Keratinocyte (primary cell): ENCODE results near the gene DPAGT1. TPM values are rescaled to one million over a fixed set of nuclear protein-coding genes. Genes with fewer than 3 reads are reported as not detected.

Source experiments
- DNase-seq: peaks from one replicate; pipeline ENCODE4 v3.0.0-alpha.2; 2011; ENCODE audit warnings: low read depth, missing footprints, low spot score
- FAIRE-seq: peaks from 2 replicates; lab custom pipeline; 2011; peaks lifted over from hg19 to GRCh38; lab: Jason Lieb, UNC
- H2AFZ ChIP-seq: 2 replicates; pipeline ENCODE4 v1.6.0; 2012; ENCODE audit warnings: low read length, control low read depth, inconsistent platforms; ENCODE audit not compliant: control insufficient read depth
- H3K27ac ChIP-seq: 2 replicates; pipeline ENCODE4 v1.5.1; 2011; ENCODE audit warnings: low read length; ENCODE audit not compliant: control insufficient read depth, insufficient read depth
- H3K27me3 ChIP-seq: 3 replicates; pipeline ENCODE4 v1.6.0; 2011; ENCODE audit warnings: low read length; ENCODE audit not compliant: control insufficient read depth, insufficient read depth; ENCODE audit errors: extremely low read depth
- H3K36me3 ChIP-seq, 2 experiments: 2 replicates in 1 of 2; 3 replicates in 1 of 2; pipeline ENCODE4 v1.5.1; 2011; ENCODE audit warnings: low read length in 2 of 2, mild to moderate bottlenecking in 1 of 2; ENCODE audit not compliant: control insufficient read depth in 2 of 2, insufficient read depth in 2 of 2; ENCODE audit errors: extremely low read depth in 1 of 2
- H3K4me1 ChIP-seq: 3 replicates; pipeline ENCODE4 v1.5.1; 2011; ENCODE audit warnings: low read length; ENCODE audit not compliant: control insufficient read depth, insufficient read depth; ENCODE audit errors: extremely low read depth
- H3K4me2 ChIP-seq: 3 replicates; pipeline ENCODE4 v1.6.0; 2011; ENCODE audit warnings: low read depth, low read length; ENCODE audit not compliant: control insufficient read depth, insufficient read depth; ENCODE audit errors: extremely low read depth
- H3K4me3 ChIP-seq, 3 experiments: fragments of 200-600 bp in 1 of 3; sonication (generic) in 1 of 3; 2 replicates in 2 of 3; 3 replicates in 1 of 3; pipeline ENCODE4 v1.5.1; 2011 to 2016; ENCODE audit warnings: low read length in 3 of 3, mild to moderate bottlenecking in 3 of 3, control low read depth in 2 of 3, inconsistent platforms in 1 of 3, low read depth in 1 of 3, mixed read lengths in 1 of 3, mixed run types in 1 of 3, moderate library complexity in 1 of 3; ENCODE audit not compliant: control insufficient read depth in 2 of 3, insufficient read depth in 2 of 3; ENCODE audit errors: extremely low read depth in 1 of 3
- H3K79me2 ChIP-seq: 2 replicates; pipeline ENCODE4 v1.6.0; 2012; ENCODE audit warnings: low read length; ENCODE audit not compliant: control insufficient read depth, insufficient read depth
- H3K9ac ChIP-seq: 3 replicates; pipeline ENCODE4 v1.6.0; 2011; ENCODE audit warnings: low read length; ENCODE audit not compliant: control insufficient read depth, insufficient read depth; ENCODE audit errors: extremely low read depth
- H3K9me1 ChIP-seq: 3 replicates; pipeline ENCODE4 v1.6.0; 2011; ENCODE audit warnings: low read length; ENCODE audit not compliant: control insufficient read depth, insufficient read depth; ENCODE audit errors: extremely low read depth
- H3K9me3 ChIP-seq: 2 replicates; pipeline ENCODE4 v1.5.1; 2012; ENCODE audit warnings: low read depth, low read length; ENCODE audit not compliant: control insufficient read depth
- H4K20me1 ChIP-seq: 3 replicates; pipeline ENCODE4 v1.6.0; 2011; ENCODE audit warnings: low read length; ENCODE audit not compliant: control insufficient read depth, insufficient read depth; ENCODE audit errors: extremely low read depth
- EZH2 ChIP-seq: IDR thresholded peaks from one replicate; pipeline ENCODE4 v1.6.1; 2012; ENCODE audit warnings: inconsistent platforms, mild to moderate bottlenecking, low read length, moderate library complexity
- dilution Hi-C: fragments of 300-500 bp; cut with MboI; formaldehyde crosslinking; loops from one replicate; pipeline ENCODE4 v1.7.0; 2020; ENCODE audit warnings: low sequenced_read_pairs; ENCODE audit not compliant: extremely low pct_ligation_motif_present
- polyA plus RNA-seq, 5 experiments: library from polyadenylated mRNA; depleted of rRNA in 3 of 5; stranded (reverse) in 3 of 5; stranded (forward) in 1 of 5; unstranded in 1 of 5; fragments of >200 nt; gene quantifications; 1 replicate in 1 of 5; 2 replicates in 3 of 5; 3 replicates in 1 of 5; pipeline versions ENCODE4 v1.2.1 to v1.2.3, GENCODE V29; 2011 to 2012; ENCODE audit warnings: missing spikeins in 2 of 5, low read depth in 1 of 5, low replicate concordance in 1 of 5
- TF ChIP-seq, protein P1 (sequence below), 3 experiments: IDR thresholded peaks in 1 of 3; conservative IDR thresholded peaks in 1 of 3; optimal IDR thresholded peaks in 1 of 3; 2 replicates in 2 of 3; 3 replicates in 1 of 3; pipeline versions ENCODE3 to v1.5.1; 2011; ENCODE audit warnings: low read length in 3 of 3, mild to moderate bottlenecking in 3 of 3, moderate library complexity in 2 of 3, control low read depth in 1 of 3, inconsistent platforms in 1 of 3; ENCODE audit not compliant: insufficient read depth in 2 of 3; ENCODE audit errors: extremely low read depth in 1 of 3

The DPAGT1 gene
- polyA plus RNA-seq, 1 donor (not counting 4 experiments of a cell fraction or from before 2014, with no cell fraction given), result 59.7 TPM

DNA sequence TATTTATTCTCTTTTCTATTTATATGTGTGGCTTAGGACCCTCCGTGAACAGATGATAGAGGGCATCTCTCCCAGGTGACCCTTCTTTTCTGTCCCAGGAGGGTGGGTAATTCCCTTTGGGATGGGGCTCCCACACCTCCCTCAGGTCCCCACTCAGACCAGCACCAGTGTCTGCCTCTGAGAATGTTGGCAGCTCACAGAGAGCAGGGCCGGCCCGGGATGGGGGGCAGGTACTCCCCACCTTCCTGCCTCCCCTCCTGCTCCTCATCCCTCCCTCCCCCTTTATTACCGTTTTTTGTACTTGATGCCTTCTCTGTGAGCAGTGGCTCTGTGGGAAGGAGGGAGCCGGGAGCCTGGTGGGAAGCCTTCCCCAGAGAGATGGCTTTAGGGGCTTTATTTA lies 14.9 kb upstream of the DPAGT1 start:
- H3K4me3 ChIP-seq, result no peak overlapping the region
- H3K27me3 ChIP-seq, result no peaks in the 10 kb centered on the region
- TF ChIP-seq EZH2, result no peak
- TF ChIP-seq, protein P1, sequence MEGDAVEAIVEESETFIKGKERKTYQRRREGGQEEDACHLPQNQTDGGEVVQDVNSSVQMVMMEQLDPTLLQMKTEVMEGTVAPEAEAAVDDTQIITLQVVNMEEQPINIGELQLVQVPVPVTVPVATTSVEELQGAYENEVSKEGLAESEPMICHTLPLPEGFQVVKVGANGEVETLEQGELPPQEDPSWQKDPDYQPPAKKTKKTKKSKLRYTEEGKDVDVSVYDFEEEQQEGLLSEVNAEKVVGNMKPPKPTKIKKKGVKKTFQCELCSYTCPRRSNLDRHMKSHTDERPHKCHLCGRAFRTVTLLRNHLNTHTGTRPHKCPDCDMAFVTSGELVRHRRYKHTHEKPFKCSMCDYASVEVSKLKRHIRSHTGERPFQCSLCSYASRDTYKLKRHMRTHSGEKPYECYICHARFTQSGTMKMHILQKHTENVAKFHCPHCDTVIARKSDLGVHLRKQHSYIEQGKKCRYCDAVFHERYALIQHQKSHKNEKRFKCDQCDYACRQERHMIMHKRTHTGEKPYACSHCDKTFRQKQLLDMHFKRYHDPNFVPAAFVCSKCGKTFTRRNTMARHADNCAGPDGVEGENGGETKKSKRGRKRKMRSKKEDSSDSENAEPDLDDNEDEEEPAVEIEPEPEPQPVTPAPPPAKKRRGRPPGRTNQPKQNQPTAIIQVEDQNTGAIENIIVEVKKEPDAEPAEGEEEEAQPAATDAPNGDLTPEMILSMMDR (optimal IDR thresholded peaks at IDR 0.05 in 1 of 3, IDR thresholded peaks at IDR 0.05 in 1 of 3, conservative IDR thresholded peaks at IDR 0.05 in 1 of 3; ENCODE audit: extremely low read depth in 1 of 3, insufficient read depth in 2 of 3, low read length in 3 of 3), result no peak
- dilution Hi-C loops, result no loop called here
- H3K9me1 ChIP-seq, result no peaks in the 10 kb centered on the region
- H3K27ac ChIP-seq, result no peak overlapping the region
- H4K20me1 ChIP-seq, result no peaks in the 10 kb centered on the region
- no peaks in the 10 kb centered on the region for H3K9me3 ChIP-seq
- no peak for FAIRE-seq
- H3K9ac ChIP-seq, result no peak overlapping the region
- peaks cover 7 to 13% of the 10 kb centered on the region in 2 experiments for H3K36me3 ChIP-seq
- no peak overlapping the region for H2AFZ ChIP-seq
- peaks cover 2% of the 10 kb centered on the region for H3K79me2 ChIP-seq
- DNase-seq, result no peak
- peaks cover 12% of the 10 kb centered on the region for H3K4me1 ChIP-seq
- H3K4me2 ChIP-seq, result no peak overlapping the region

DNA sequence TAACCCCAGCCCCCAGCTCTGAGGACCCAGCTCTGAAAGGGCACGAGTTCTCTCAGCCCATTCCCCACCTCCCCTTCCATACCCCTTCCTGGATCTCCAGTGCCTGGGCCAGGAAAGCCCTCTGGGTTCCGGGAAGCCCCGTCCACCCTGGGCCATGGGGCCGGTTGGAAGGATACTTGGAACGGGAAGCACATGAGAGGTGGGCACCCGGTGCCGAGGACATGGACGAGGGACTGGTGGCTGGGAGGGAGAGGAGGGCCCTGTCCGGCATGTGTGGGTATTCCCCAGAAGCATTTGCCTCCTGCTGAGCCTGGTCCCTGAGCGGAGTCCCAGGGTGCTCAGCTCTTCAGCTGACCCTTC lies 14.6 kb upstream of the DPAGT1 start:
- no peak overlapping the region for H3K4me3 ChIP-seq
- H3K27ac ChIP-seq, result no peak overlapping the region
- FAIRE-seq (no peak), DNase-seq (no peak)
- no peak overlapping the region for H3K4me2 ChIP-seq
- peaks cover 7 to 17% of the 10 kb centered on the region in 2 experiments for H3K36me3 ChIP-seq
- H2AFZ ChIP-seq, result no peak overlapping the region
- H3K4me1 ChIP-seq, result peaks cover 12% of the 10 kb centered on the region
- dilution Hi-C loops, result no loop called here
- TF ChIP-seq, protein P1 (optimal IDR thresholded peaks at IDR 0.05 in 1 of 3, IDR thresholded peaks at IDR 0.05 in 1 of 3, conservative IDR thresholded peaks at IDR 0.05 in 1 of 3; ENCODE audit: extremely low read depth in 1 of 3, insufficient read depth in 2 of 3, low read length in 3 of 3), result no peak
- no peak for TF ChIP-seq EZH2
- H3K79me2 ChIP-seq, result no peaks in the 10 kb centered on the region
- no peaks in the 10 kb centered on the region for H3K27me3 ChIP-seq
- no peaks in the 10 kb centered on the region for H3K9me3 ChIP-seq
- no peaks in the 10 kb centered on the region for H3K9me1 ChIP-seq
- H4K20me1 ChIP-seq, result no peaks in the 10 kb centered on the region
- no peak overlapping the region for H3K9ac ChIP-seq
